Measurements from ENCODE around the gene KCNJ6.
"Not testable (repeated sequence)": the region's sequence is repeated elsewhere in the genome, so short reads cannot be mapped to it uniquely, and the experiment has no call there.

Gene KCNJ6

DNA sequence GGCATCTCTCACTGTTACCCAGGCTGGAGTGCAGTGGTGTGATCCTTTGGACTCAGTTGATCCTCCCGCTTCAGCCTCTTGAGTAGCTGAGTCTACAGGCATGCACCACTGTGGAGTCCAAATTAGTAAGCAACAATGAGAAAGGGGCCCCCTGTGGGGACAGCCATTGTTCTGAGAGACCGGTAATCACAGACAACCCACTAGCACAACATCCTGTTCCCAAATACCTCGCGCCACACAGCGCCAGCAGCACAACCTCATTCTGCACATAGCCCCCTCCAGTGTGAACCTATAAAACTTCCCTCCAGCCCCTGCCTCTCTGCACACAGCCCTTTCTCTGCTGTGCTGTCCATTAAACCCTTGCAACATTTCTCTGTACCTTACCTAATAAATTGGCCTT, 323.2 kb downstream of the KCNJ6 start:
- FAIRE-seq (no peak), DNase-seq (ENCODE audit: extremely low spot score, insufficient read length, low read depth) (no peak)

DNA sequence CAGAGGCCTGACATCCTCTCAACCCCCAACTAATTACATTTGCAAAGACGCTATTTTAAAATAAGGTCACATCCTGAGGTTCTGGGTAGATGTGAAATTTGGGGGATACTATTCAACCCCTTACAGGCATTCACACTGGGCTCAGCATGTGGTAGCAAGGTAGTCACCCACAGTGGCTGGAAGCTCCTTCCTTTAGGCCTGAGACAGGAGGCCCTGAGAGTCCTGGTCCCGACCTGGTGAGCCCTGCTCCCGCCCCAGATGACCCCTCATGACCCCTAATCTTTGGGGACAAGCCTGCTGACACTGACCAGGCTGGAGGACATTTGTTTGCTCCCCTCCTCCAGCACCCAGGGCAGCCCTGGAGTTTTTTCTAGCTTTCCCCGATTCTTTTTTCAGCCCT, 323.8 kb downstream of the KCNJ6 start:
- FAIRE-seq (no peak), DNase-seq (ENCODE audit: extremely low spot score, insufficient read length, low read depth) (no peak)

DNA sequence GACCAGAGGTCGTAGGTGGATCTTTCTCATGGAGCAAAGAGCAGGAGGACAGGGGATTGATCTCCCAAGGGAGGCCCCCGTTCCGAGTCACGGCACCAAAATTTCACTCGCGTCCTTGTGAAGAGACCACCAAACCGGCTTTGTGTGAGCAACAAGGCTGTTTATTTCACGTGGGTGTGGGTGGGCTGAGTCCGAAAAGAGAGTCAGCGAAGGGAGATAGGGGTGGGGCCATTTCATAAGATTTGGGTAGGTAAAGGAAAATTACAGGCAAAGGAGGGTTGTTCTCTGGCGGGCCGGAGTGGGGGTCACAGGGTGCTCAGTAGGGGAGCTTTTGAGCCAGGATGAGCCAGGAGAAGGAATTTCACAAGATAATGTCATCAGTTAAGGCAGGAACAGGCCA, 324.3 kb downstream of the KCNJ6 start:
- DNase-seq (ENCODE audit: extremely low spot score, insufficient read length, low read depth); FAIRE-seq: not testable (repeated sequence)

DNA sequence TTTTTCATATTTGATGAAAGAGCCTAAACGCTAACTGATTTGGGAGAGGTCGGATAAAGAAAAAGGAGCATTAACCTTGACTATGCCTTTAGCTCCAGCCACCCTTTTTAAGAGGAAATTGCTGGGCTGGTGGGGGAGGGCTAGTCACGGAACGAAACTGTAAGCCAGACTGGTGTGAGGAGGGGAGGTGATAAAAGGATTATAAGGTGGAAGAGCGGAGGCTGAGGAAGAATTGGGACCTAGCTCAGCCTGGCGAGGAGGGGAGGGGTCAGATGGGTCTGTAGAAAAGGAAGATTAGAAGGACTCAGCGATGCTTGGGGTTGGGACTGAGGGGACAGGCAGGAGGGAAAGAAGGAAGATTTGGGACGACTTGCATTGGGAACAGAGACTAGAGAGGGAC, 325.4 kb downstream of the KCNJ6 start:
- not testable (repeated sequence) for DNase-seq (ENCODE audit: extremely low spot score, insufficient read length, low read depth); FAIRE-seq

DNA sequence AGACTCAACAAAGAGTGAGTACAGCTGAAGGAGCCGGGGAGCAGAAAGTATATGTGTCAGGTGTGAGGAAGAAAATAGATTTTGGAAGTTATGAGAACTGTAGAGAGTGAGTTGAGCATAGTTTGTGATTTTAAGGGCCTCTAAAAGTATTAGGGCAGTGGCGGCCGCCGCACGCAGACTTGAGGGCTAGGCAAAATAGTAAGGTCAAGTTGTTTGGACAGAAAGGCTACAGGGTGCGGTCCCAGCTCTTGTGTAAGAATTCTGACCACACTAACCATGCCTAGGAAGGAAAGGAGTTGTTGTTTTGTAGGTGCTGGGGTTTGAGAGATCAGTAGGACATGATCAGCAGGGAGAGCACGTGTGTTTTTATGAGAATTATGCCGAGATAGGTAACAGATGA, 327.6 kb downstream of the KCNJ6 start:
- not testable (repeated sequence) for DNase-seq (ENCODE audit: extremely low spot score, insufficient read length, low read depth); FAIRE-seq

DNA sequence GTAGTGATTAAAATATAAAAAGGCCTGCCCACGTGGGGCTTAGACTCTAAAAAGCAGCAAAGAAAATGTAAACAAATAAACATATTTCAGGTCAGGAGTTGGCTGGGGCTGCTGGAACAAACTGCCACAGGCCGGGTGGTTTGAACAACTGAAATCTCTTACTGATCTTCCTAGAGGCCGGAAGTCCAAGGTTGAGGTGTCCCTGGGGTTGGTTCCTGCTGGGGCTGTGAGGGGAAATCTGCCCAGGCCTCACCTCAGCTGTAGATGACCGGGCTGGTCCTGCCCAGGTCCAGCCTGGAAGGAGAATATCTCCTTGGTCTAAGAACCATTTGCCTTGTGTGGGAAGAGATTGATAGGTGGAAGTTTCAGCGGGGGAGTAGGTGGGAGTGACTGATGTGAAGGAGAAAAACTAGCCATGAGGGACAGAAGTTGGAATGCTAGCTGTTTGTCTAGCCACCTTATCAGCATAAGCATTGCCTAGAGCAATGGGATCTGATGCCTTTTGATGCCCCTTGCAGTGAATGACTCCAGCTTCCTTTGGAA, 328.6 kb downstream of the KCNJ6 start:
- FAIRE-seq (no peak), DNase-seq (ENCODE audit: extremely low spot score, insufficient read length, low read depth) (no peak)

DNA sequence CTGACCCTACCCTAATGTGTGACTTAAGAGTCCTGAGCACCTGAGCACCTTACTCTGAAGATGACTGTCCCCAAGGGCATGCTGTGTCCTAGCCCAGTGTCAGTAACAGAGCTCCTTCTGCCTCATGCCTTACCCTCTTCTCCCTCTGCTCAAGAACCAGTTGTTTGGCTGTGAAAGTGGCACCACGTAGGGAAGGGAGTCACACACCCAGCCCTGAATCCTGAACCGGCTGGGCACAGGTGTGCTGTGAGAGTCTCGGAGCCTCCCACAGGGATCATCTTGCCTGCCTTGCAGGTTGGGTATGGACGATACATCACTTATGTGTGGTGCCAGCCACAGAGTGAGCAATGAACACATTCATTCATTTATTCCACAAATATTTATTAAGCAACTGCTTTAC, 329.1 kb downstream of the KCNJ6 start:
- FAIRE-seq (no peak), DNase-seq (ENCODE audit: extremely low spot score, insufficient read length, low read depth) (no peak)

DNA sequence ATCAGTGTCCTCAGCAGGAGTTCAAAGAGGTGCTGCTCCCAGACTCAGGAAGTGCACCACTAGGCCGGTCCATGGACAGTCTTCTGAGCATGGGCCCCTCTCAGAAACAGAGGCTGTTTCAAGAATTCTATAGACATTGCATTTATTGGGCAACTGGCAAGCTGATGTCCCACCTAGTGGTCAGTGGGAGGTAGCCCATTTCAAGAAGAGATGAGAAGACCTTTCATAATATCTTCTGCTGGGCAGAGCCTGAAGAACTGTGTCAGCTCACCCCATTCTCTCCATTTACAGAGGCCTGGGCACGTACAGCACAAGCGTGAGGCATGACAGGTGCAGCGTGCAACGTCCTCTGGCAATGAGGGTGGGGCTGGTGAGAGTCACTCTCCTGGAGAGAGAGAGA, 333.7 kb downstream of the KCNJ6 start:
- FAIRE-seq = no peak
- peak; percentile 17 for DNase-seq (ENCODE audit: extremely low spot score, insufficient read length, low read depth)

DNA sequence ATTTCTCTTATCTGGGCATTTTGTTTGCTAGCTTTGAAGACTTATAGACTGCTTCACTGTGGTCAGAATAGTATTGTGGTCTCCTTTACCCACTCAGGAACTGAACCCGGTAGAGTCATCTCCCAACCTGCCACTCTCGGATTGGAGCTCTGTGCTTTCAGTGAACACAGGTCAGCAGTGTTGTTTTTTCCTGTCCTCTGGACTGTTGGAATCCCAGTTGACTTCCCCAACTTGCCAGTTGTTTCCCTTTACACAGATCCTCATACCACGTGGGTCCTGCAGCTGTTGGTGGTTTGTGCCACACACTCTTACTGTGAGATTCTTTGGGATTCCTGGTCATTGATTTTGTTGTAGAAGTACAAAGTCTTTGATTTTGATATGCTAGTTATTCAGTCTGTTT, 335.6 kb downstream of the KCNJ6 start:
- DNase-seq (ENCODE audit: extremely low spot score, insufficient read length, low read depth) (no peak), FAIRE-seq (no peak)

DNA sequence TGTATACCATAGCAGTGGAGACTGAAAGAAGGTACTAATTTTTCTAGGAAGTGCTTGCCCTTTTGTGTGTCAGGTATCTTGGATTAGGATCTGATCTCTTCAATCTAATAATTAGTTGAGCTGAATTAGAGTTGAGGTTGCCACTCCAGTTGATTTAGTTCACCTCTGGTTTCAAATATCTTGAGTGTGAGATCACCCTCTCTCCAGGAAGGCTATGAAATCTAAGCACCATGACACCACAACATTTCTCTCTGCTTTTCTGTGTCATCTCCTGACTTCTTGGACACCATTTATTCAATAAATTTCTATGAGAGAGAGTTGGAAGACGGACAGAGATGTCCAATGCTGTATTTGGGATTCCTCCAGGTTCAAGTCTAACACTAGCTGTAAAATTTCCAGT, 336.9 kb downstream of the KCNJ6 start:
- FAIRE-seq (no peak), DNase-seq (ENCODE audit: extremely low spot score, insufficient read length, low read depth) (no peak)

DNA sequence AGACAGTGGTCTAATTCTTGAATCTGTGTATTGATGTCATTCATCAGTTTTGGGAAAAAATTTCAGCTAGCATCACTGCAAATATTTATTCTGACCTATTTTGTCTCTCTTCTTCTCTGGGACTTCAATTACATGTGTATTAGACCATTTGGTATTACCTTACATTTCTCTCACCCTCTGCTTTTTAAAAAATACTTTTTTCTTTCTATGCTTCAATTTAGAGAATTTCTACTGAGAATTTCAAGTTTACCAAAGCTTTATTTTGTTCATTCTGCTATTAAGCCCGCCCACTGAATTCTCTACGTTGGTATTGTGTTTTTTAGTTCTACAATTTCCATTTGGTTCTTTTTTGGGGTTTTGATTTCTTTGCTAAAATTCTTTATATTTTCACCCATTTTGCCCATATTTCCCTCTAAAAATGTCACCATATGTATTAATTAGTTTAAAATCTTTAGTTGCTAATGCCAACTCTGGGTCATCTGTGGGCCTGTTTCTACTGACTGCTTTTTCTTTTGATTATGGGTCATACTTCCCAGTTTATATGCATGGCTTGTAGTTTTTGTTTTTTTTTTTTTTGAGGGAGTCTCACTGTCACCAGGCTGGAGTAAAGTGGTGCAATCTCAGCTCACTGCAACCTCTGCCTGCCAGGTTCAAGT, 337.7 kb downstream of the KCNJ6 start:
- DNase-seq (ENCODE audit: extremely low spot score, insufficient read length, low read depth) = no peak
- FAIRE-seq = no peak

DNA sequence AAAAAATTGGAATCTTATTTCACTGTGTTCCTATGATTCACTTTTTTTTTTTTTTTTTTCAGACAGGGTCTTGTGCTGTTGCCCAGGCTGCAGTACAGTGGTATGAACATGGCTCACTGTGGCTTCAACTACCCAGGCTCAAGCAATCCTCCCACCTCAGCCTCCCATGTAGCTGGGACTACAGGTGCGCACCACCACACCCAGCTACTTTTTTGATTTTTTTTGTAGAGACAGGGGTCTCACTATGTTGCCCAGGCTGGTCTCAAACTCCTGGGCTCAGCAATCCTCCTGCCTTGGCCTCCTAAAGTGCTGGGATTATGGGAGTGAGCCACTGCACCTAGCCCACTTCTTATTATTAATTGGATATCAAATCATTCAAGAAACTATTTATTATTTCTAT, 339.3 kb downstream of the KCNJ6 start:
- not testable (repeated sequence) for DNase-seq (ENCODE audit: extremely low spot score, insufficient read length, low read depth); FAIRE-seq

DNA sequence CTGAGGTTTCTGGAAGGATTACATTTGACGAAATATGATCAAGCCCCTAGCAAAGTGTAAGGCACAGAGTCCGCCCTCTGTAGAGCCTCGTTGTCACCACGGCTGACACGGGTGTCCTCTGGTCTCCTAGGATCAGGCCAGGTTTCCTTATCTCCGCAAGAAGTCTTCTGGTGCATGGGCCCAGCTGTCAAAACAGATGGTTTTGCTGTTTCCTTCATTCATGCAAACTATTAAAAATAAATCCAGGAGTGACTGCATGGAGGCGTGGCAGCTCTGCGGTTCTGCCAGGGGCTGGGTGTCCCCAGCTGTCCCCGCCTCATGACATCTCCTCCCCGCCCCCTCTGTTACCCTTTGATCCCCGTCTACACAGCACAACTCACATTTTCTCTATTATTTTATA, 340.7 kb downstream of the KCNJ6 start:
- no peak for DNase-seq (ENCODE audit: extremely low spot score, insufficient read length, low read depth)
- no peak for FAIRE-seq

DNA sequence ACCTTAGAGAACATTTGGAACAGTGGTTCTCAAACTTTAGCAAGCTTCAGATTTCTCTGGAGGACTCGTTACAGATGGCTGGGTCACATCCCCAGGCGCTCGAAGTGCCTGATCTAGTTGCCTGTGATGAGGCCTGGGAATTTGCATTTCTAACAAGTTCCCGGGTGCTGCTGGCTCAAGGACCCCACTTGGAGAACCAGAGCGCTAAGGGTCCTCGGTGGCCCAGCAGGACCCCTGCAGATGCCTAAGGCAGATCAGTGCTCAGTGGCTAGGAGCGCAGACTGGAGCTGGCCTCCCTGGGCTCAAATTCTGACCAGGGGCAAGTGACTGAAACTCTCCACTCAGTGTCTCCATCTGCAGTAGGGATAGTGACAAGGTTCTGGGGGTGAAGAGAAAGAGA, 341.5 kb downstream of the KCNJ6 start:
- DNase-seq (ENCODE audit: extremely low spot score, insufficient read length, low read depth) (no peak), FAIRE-seq (no peak)

DNA sequence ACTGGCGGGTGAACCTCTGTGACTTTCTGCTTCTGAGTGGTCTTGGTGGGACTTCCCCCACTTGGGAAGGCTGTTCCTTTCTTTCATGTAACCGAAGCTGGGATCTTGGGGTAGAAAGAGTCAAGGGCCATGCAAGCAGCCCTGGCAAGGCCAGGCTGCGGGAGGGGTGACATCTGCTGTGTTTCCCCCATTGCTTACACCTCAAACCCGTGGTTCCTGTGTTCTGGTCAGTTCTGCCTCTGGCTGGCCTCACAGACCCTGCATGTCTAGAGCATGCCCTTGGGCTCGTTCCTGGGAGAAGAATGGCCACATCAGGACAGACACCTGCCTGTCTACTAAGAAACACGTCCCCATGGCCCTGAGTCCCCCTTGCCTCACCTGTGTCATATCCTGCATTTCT, 341.9 kb downstream of the KCNJ6 start:
- no peak for DNase-seq (ENCODE audit: extremely low spot score, insufficient read length, low read depth)
- no peak for FAIRE-seq

DNA sequence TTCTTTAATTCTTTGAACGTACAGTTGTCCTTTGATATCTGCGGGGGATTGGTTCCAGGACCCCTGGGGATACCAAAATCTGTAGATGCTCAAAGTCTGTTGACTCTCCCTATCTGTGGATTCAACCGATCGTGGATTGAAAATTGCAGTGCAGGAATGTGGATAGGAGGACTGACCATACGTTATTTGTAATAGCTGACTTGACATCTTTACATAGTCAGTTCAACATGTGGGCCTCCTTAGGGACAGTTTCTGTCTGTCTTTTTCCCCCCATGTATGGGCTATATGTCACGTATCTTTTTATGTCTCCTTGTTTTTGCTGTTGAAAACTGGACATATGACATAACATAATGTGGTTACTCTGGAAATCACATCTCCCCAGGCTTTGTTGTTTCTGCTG, 344.8 kb downstream of the KCNJ6 start:
- DNase-seq (ENCODE audit: extremely low spot score, insufficient read length, low read depth) (no peak), FAIRE-seq (no peak)

DNA sequence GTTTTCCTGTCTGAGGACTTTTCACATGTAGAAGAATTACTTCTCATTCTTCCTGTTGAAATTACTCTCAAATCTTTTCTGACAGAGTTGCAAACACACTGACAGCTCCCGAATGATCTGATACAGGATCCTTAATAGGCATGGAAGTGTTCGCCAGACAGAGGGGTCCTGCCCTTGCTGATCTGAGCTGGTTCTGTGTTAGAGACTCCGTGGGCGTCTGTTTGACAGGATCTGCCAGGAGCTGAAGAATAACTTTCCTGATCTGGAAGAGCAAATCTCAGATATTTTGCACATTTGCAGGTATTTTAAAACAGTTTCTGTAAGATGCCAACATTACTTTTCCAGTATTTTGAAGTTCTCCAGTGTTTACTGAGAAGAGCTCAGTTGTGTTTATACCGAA, 347.3 kb downstream of the KCNJ6 start:
- no peak for FAIRE-seq
- no peak for DNase-seq (ENCODE audit: extremely low spot score, insufficient read length, low read depth)

DNA sequence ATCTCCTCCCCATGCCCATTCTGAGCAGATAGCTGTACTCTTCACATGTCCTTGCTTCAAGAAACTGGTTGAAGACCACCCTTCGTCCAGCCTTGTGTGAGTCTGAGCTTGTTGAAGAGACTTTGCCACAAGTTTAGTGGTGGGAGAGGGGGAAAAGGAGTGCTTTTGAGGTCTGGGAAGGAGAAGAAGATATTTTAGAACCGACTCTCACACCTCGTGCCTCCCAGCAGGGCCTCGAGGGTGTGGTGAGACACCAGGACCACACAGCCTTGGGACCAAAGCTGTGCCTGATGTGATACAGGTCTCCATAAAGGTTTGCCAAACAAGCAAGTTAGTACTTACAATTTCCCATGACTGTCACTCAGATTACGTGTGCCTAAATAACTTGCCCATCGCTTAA, 347.8 kb downstream of the KCNJ6 start:
- DNase-seq (ENCODE audit: extremely low spot score, insufficient read length, low read depth) = no peak
- FAIRE-seq = no peak

DNA sequence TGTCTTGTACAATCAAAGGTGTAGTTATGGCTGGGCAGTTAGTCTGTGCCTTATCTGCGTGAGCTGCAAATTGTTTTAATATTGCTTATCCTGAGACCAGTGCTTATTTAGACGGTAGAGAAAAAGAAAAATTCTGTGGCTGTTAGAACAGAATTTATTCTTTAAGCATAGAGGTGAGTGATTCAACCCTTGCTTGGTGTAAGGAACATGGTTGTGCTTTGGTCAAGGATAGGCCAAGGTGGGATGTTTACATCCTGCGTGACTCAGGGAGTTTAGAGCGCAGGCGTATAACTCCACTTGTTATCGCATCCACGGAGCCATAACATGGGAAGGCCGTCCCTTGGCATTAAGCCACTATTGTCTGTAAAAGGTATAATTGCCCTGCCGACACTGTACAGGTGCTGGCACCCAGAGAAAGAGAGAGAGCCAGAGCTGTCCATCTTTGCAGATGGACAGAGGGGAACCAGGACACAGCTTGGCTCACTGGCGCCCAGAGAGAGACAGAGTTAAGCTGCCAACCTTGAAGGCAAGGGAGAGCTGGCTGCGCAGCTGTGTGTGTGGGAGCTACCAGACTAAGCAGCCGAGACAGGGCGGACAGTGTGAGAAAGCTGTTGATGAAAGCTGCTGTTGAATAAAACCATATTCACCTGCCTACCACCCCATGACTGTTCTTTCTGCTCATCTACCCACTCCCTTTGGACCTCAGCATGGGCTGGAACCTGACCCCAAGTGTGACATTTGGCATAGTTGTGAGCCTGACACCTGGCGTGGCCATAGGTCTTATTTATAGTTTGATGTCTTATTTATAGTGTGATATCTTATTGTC, 349.3 kb downstream of the KCNJ6 start:
- DNase-seq (ENCODE audit: extremely low spot score, insufficient read length, low read depth) (no peak), FAIRE-seq (no peak)

DNA sequence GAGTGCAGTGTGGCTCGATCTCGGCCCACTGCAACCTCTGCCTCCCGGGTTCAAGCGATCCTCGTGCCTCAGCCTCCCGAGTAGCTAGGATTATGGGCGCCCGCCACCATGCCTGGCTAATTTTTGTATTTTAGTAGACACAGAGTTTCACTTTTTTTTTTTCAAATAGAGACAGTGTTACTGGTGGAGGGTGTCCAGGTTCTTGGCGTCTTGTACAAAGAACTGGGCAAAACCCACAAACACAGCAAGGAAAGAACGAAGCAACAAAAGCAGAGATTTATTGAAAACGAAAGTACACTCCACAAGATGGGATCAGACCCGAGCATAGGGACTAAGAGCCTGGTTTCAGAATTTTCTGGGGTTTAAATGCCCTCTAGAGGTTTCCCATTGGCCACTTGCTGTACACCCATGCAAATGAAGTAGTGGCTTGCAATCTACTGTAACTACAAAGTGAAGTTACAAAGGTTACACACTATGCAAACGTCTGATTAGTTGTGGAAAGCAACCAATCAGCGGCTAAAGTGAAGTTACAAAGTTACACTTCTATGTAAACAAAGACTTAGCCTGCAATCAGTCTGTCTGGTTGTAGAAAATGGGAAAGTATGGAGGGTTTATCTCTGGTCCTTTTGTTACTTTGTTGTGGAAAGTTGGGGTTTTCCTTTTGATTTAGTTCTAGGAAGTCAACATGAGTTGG, 350.6 kb downstream of the KCNJ6 start:
- no peak for DNase-seq (ENCODE audit: extremely low spot score, insufficient read length, low read depth)

More for the DNA sequence above, 350.6 kb downstream of the KCNJ6 start:
- no peak for FAIRE-seq
